A549 (cell line): ENCODE data around the gene BNC2. TPM values are rescaled to one million over a fixed set of nuclear protein-coding genes. Genes with fewer than 3 reads are reported as not detected.
A peak's percentile ranks its signal among the peaks of the same experiment; 100 is the strongest.

Source experiments
- ATAC-seq, 2 experiments: fragments of 200-7000 bp in 1 of 2; fragments of >200 bp in 1 of 2; cut with Nextera tagmentation in 1 of 2; cut with Tn5 transposase in 1 of 2; 3 replicates each; pipeline versions ENCODE4 v1.8.0 to v1.9.1; 2018 to 2020; ENCODE audit warnings: mild to moderate bottlenecking in 1 of 2, moderate library complexity in 1 of 2
- CTCF ChIA-PET: fragments of 300-600 bp; sonication (Branson Sonifier 250); formaldehyde crosslinking; extraction: SDS; loops from one replicate; lab custom pipeline; 2021; ENCODE audit warnings: antibody characterized with exemption, inconsistent platforms; lab: Yijun Ruan, JAX
- POLR2A ChIA-PET: fragments of 350-600 bp; formaldehyde crosslinking; extraction: SDS; loops from one replicate; lab custom pipeline; 2021; ENCODE audit warnings: antibody characterized with exemption, inconsistent platforms; lab: Yijun Ruan, JAX
- DNase-seq, 2 experiments: peaks; one replicate each; pipeline versions ENCODE4 v3.0.0 to v3.0.0-alpha.2; 2011 to 2016; ENCODE audit warnings: low read depth in 1 of 2, low spot score in 1 of 2
- FAIRE-seq: peaks from 2 replicates; lab custom pipeline; 2011; peaks lifted over from hg19 to GRCh38; lab: Jason Lieb, UNC
- H3K27ac ChIP-seq, 2 experiments: fragments of >200 bp; sonication (Bioruptor Twin); formaldehyde crosslinking; 3 replicates each; pipeline ENCODE4 v1.5.1; 2016 to 2017
- H3K4me1 ChIP-seq: fragments of >200 bp; sonication (Bioruptor Twin); formaldehyde crosslinking; 3 replicates; pipeline ENCODE4 v1.6.1; 2016
- H3K4me2 ChIP-seq: fragments of >200 bp; sonication (Bioruptor Twin); formaldehyde crosslinking; 3 replicates; pipeline ENCODE4 v1.6.1; 2016
- H3K4me3 ChIP-seq: fragments of >200 bp; sonication (Bioruptor Twin); formaldehyde crosslinking; 3 replicates; pipeline ENCODE4 v1.5.1; 2016
- H3K9me3 ChIP-seq: fragments of >200 bp; sonication (Bioruptor Twin); formaldehyde crosslinking; 3 replicates; pipeline ENCODE4 v1.6.1; 2016
- BHLHE40 ChIP-seq: IDR thresholded peaks from 2 replicates; pipeline ENCODE4 v1.6.1; 2012; ENCODE audit warnings: low read depth, low read length, inconsistent platforms
- CBX2 ChIP-seq: fragments of 200-600 bp; sonication (generic); IDR thresholded peaks from 2 replicates; pipeline ENCODE4 v1.6.1; 2016; ENCODE audit warnings: low read depth, mild to moderate bottlenecking, borderline replicate concordance
- CBX8 ChIP-seq: fragments of 200-600 bp; sonication (generic); IDR thresholded peaks from 2 replicates; pipeline ENCODE4 v1.6.1; 2016
- CHD4 ChIP-seq: fragments of 200-600 bp; sonication (generic); IDR thresholded peaks from 2 replicates; pipeline ENCODE4 v1.6.1; 2016; ENCODE audit warnings: antibody characterized with exemption, mild to moderate bottlenecking, borderline replicate concordance
- EHF ChIP-seq: fragments of 250-450 bp; sonication (Bioruptor Pico); IDR thresholded peaks from 2 replicates; pipeline ENCODE4 v1.5.0; 2020; ENCODE audit warnings: mild to moderate bottlenecking
- EHMT2 ChIP-seq: fragments of 200-600 bp; sonication (generic); IDR thresholded peaks from 2 replicates; pipeline ENCODE4 v1.6.1; 2016; ENCODE audit warnings: antibody characterized with exemption, low read depth, mild to moderate bottlenecking, moderate library complexity
- FOSL2 ChIP-seq, 2 experiments: fragments of 450-650 bp in 1 of 2; fragments of >200 bp in 1 of 2; sonication (Bioruptor Twin) in 1 of 2; formaldehyde crosslinking; IDR thresholded peaks; 2 replicates each; pipeline versions ENCODE4 v1.5.0 to v1.6.1; 2016 to 2020; ENCODE audit warnings: mild to moderate bottlenecking in 1 of 2, moderate library complexity in 1 of 2
- FOXS1 ChIP-seq: fragments of 250-450 bp; sonication (Bioruptor Pico); IDR thresholded peaks from 2 replicates; pipeline ENCODE4 v1.5.0; 2020; ENCODE audit warnings: mild to moderate bottlenecking, moderate library complexity
- MAFK ChIP-seq: fragments of 450-650 bp; IDR thresholded peaks from 2 replicates; pipeline ENCODE4 v1.6.1; 2014; ENCODE audit not compliant: partially characterized antibody
- NR3C1 ChIP-seq: fragments of >200 bp; sonication (Bioruptor Twin); formaldehyde crosslinking; IDR thresholded peaks from 3 replicates; pipeline ENCODE4 v1.6.1; 2017
- POLR2A ChIP-seq: IDR thresholded peaks from 2 replicates; pipeline ENCODE4 v1.6.1; 2012; ENCODE audit warnings: mild to moderate bottlenecking, low read length
- RCOR1 ChIP-seq: fragments of 150-350 bp; IDR thresholded peaks from 2 replicates; pipeline ENCODE4 v1.6.1; 2014; ENCODE audit warnings: antibody characterized with exemption, low read length, low read depth
- SMC3 ChIP-seq: fragments of >200 bp; sonication (Bioruptor Twin); formaldehyde crosslinking; IDR thresholded peaks from 3 replicates; pipeline ENCODE4 v1.6.1; 2018; ENCODE audit warnings: inconsistent platforms
- SREBF2 ChIP-seq: fragments of 450-650 bp; IDR thresholded peaks from 2 replicates; pipeline ENCODE4 v1.6.1; 2014; ENCODE audit warnings: mild to moderate bottlenecking, moderate library complexity
- TFCP2L1 ChIP-seq: fragments of 250-450 bp; sonication (Bioruptor Pico); IDR thresholded peaks from 2 replicates; pipeline ENCODE4 v1.5.0; 2021; ENCODE audit warnings: mild to moderate bottlenecking
- ZFP36 ChIP-seq: fragments of 450-650 bp; IDR thresholded peaks from 2 replicates; pipeline ENCODE4 v1.6.1; 2014; ENCODE audit warnings: borderline replicate concordance; ENCODE audit not compliant: partially characterized antibody
- ZSCAN20 ChIP-seq: fragments of 250-450 bp; sonication (Bioruptor Pico); IDR thresholded peaks from 2 replicates; pipeline ENCODE4 v1.8.0; 2022; ENCODE audit warnings: mild to moderate bottlenecking, moderate library complexity
- WGBS: methylation state at CpG from one replicate; pipeline ENCODE4 v1.1.6; 2017; ENCODE audit errors: missing lambda C conversion rate; 5-methylcytosine and 5-hydroxymethylcytosine counted together
- polyA plus RNA-seq, 4 experiments: library from polyadenylated mRNA; depleted of rRNA in 3 of 4; stranded (reverse); fragments of >200 nt; fragmentation: RNase III in 1 of 4; extraction: RNeasy Plus Mini Kit Qiagen cat#74134 plus additional on column Dnase treatment in 1 of 4; gene quantifications; 2 replicates in 3 of 4; 3 replicates in 1 of 4; pipeline ENCODE4 v1.2.3, GENCODE V29; 2011 to 2017
- TF ChIP-seq, protein P1 (sequence below): IDR thresholded peaks from 2 replicates; pipeline ENCODE4 v1.6.1; 2012; ENCODE audit warnings: low read depth, borderline replicate concordance
- TF ChIP-seq, protein P2 (sequence below): IDR thresholded peaks from 2 replicates; pipeline ENCODE4 v1.6.1; 2012
- TF ChIP-seq, protein P3 (sequence below): fragments of >200 bp; sonication (Bioruptor Twin); formaldehyde crosslinking; IDR thresholded peaks from 3 replicates; pipeline ENCODE4 v1.6.1; 2016

BNC2 gene
- polyA plus RNA-seq, 2 of the 4 experiments (the other 2 are of a cell fraction), result 6.2 to 7.5 TPM

GRCh38 chr9:16689351-16689938 is 181.0 kb downstream of the BNC2 start:
- peak in 1 of 2 experiments; percentile 62; a peak in 3 of 6 replicates for ATAC-seq
- FAIRE-seq, result no peak
- no peak overlapping the region for H3K4me3 ChIP-seq
- DNase-seq, result peak in 1 of 2 experiments; percentile 21
- ChIA-PET CTCF (interaction anchor here (0.6 to 1.4 kb wide), 4 partner anchors 11 to 501 kb away, joined by 3 to 4 read pairs (median 3); no protein-coding TSS in a partner anchor), POLR2A (interaction anchor here (0.6 to 0.8 kb wide), 2 partner anchors 15 to 37 kb away, joined by 3 read pairs; no protein-coding TSS in a partner anchor)
- H3K9me3 ChIP-seq, result no peaks in the 10 kb centered on the region
- peak overlapping the region; percentile 24 to 69; a peak in 5 of 6 replicates for H3K27ac ChIP-seq
- TF ChIP-seq TFCP2L1 (CRISPR knock-in tag), result no peak
- no peak for TF ChIP-seq BHLHE40
- no peak for TF ChIP-seq NR3C1
- TF ChIP-seq ZSCAN20 (CRISPR knock-in tag), result no peak
- peak overlapping the region; percentile 62 for H3K4me2 ChIP-seq
- peaks cover 26% of the 10 kb centered on the region for H3K4me1 ChIP-seq
- WGBS, result 59% methylated on average over 5 of the region's 5 CpGs

DNA sequence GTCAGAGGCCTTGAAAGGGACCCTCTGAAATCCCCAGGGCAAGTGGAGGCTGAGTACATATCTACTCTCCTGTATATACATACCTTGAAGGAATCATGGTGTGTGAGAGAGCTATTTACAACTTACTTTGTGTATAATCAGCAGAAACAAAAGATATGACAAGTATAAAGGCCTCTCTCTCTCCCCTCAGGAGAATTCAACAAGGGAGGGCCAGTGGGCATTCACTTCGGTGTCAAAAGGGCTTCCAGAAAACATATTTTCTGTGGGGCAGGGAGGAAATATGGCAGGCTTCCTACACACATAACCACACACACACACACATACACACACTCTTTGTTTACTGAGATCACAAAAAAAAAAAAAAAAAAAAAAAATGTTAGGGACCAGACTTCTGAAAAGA is 181.7 kb downstream of the BNC2 start:
- 55% methylated on average over 1 of the region's 1 CpG for WGBS
- ATAC-seq, result no peak
- no peak for FAIRE-seq
- ChIA-PET POLR2A (interaction anchor here (0.8 kb wide), 1 partner anchor 16 kb away, joined by 3 read pairs; no protein-coding TSS in a partner anchor), CTCF (interaction anchor here (0.6 to 1.4 kb wide), 2 partner anchors 18 to 340 kb away, joined by 3 to 4 read pairs; no protein-coding TSS in a partner anchor)
- Histone ChIP-seq H3K27ac (peak overlapping the region; percentile 24 to 69), H3K4me1 (peaks cover 26% of the 10 kb centered on the region), H3K4me2 (peak overlapping the region; percentile 62), H3K9me3 (no peaks in the 10 kb centered on the region), H3K4me3 (no peak overlapping the region)
- no peak for TF ChIP-seq SMC3
- TF ChIP-seq ZFP36, result no peak
- TF ChIP-seq, protein P1, sequence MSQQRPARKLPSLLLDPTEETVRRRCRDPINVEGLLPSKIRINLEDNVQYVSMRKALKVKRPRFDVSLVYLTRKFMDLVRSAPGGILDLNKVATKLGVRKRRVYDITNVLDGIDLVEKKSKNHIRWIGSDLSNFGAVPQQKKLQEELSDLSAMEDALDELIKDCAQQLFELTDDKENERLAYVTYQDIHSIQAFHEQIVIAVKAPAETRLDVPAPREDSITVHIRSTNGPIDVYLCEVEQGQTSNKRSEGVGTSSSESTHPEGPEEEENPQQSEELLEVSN, result no peak
- no peak for TF ChIP-seq CHD4
- peak; percentile 26 for TF ChIP-seq MAFK
- TF ChIP-seq FOXS1 (CRISPR knock-in tag), result no peak
- TF ChIP-seq EHMT2, result no peak
- DNase-seq, result no peak

DNA sequence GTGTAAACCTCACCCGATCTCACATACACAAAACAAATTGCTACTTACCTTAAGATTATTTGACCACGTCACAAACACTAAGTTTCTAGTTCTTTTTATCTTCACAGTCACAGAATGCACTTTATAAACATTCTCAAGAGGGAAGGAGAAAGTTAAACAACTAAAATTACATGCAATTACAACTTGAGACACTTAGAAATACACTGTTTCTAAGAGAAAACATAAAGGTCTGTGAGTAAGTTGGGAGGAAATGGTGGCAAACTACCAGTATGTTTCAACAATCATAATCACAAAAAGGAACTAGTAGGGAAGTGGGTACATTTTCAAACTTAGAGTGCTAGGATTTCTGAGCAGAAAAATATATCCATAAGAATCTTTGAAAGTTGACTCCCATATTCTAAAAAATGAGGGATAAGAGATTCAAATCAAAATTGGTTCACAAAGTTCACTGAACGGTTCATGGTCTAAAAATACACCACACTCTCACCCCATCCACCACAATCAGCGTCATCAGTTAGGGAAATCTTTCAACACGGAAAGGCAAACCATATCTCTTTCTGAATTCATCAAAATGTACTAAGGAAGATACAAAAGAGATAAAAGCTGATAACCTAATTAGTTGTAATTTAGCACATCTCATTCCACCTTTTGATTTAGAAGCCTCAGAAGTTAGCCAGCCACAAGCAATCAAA is 182.6 kb downstream of the BNC2 start:
- FAIRE-seq (peak; percentile 13), DNase-seq (no peak), ATAC-seq (no peak)
- H3K4me2 ChIP-seq, result no peak overlapping the region
- TF ChIP-seq CBX2 (no peak), FOXS1 (CRISPR knock-in tag) (no peak), POLR2A (no peak), EHF (CRISPR knock-in tag) (no peak), FOSL2 (IDR thresholded peaks at IDR 0.05) (no peak), FOSL2 (CRISPR knock-in tag; IDR thresholded peaks at IDR 0.05) (no peak), RCOR1 (no peak), SMC3 (no peak), SREBF2 (no peak), CBX8 (no peak)
- TF ChIP-seq, protein P2, sequence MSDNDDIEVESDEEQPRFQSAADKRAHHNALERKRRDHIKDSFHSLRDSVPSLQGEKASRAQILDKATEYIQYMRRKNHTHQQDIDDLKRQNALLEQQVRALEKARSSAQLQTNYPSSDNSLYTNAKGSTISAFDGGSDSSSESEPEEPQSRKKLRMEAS, result no peak
- TF ChIP-seq, protein P3, sequence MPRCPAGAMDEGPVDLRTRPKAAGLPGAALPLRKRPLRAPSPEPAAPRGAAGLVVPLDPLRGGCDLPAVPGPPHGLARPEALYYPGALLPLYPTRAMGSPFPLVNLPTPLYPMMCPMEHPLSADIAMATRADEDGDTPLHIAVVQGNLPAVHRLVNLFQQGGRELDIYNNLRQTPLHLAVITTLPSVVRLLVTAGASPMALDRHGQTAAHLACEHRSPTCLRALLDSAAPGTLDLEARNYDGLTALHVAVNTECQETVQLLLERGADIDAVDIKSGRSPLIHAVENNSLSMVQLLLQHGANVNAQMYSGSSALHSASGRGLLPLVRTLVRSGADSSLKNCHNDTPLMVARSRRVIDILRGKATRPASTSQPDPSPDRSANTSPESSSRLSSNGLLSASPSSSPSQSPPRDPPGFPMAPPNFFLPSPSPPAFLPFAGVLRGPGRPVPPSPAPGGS, result no peak
- H3K27ac ChIP-seq, result no peak overlapping the region; a peak in 1 of 6 replicates
- H3K9me3 ChIP-seq, result no peaks in the 10 kb centered on the region
- 92% methylated on average over 5 of the region's 5 CpGs for WGBS
- H3K4me3 ChIP-seq, result no peak overlapping the region
- H3K4me1 ChIP-seq, result peaks cover 26% of the 10 kb centered on the region
- ChIA-PET CTCF (no interaction called here), POLR2A (no interaction called here)
